HUDEP-2 (cell line): Measurements from ENCODE around the gene MMAA.
"Not testable (repeated sequence)": the region's sequence is repeated elsewhere in the genome, so short reads cannot be mapped to it uniquely, and the experiment has no call there.

Source experiments
- DNase-seq, 76 experiments: peaks; one replicate each; lab custom pipeline; 2025; ENCODE audit not compliant: unreplicated experiment in 76 of 76; lab: John Stamatoyannopoulos, UW

MMAA gene

GRCh38 chr4:145626623-145626982, 7.4 kb downstream of the MMAA start:
- DNase-seq = no peak

GRCh38 chr4:145635117-145635516, 15.9 kb downstream of the MMAA start:
- no peak for DNase-seq

- no peak for DNase-seq
Observed at GRCh38 chr4:145635630-145636029, 16.4 kb downstream of the MMAA start.

GRCh38 chr4:145639186-145639698, 20.1 kb downstream of the MMAA start:
- DNase-seq = no peak

- not testable (repeated sequence) for DNase-seq
Observed at GRCh38 chr4:145640236-145640635, 21.1 kb downstream of the MMAA start.

- no peak for DNase-seq
Observed at GRCh38 chr4:145643295-145643694, 24.1 kb downstream of the MMAA start.

- DNase-seq = no peak
Observed at GRCh38 chr4:145644699-145645098, 25.5 kb downstream of the MMAA start.

- no peak for DNase-seq
Observed at GRCh38 chr4:145656156-145656555, 37.0 kb downstream of the MMAA start.

- no peak for DNase-seq
Observed at GRCh38 chr4:145660064-145660463, 40.9 kb downstream of the MMAA start.

GRCh38 chr4:145663194-145663593, 44.0 kb downstream of the MMAA start:
- DNase-seq = no peak

GRCh38 chr4:145665773-145666172, 46.6 kb downstream of the MMAA start:
- no peak for DNase-seq

- DNase-seq = no peak
Observed at GRCh38 chr4:145670422-145670821, 51.2 kb downstream of the MMAA start.

- no peak for DNase-seq
Observed at GRCh38 chr4:145679520-145679919, 60.3 kb downstream of the MMAA start.

GRCh38 chr4:145679991-145680455, 60.8 kb downstream of the MMAA start, which contains the start of gene C4orf51:
Gene C4orf51 (plus strand): TSS chr4:145680146. CDS start chr4:145680204, 58 bp downstream.
- DNase-seq = no peak

- no peak for DNase-seq
Observed at GRCh38 chr4:145680902-145681301, 61.7 kb downstream of the MMAA start.

- no peak for DNase-seq
Observed at GRCh38 chr4:145681518-145681917, 62.3 kb downstream of the MMAA start.

- DNase-seq = no peak
Observed at GRCh38 chr4:145681956-145682355, 62.8 kb downstream of the MMAA start.

GRCh38 chr4:145686991-145687390, 67.8 kb downstream of the MMAA start:
- no peak for DNase-seq

GRCh38 chr4:145690610-145691009, 71.4 kb downstream of the MMAA start:
- no peak for DNase-seq

- DNase-seq = not testable (repeated sequence)
Observed at GRCh38 chr4:145691416-145691815, 72.2 kb downstream of the MMAA start.

GRCh38 chr4:145694929-145695328, 75.7 kb downstream of the MMAA start:
- no peak for DNase-seq

- DNase-seq = no peak
Observed at GRCh38 chr4:145697332-145697731, 78.1 kb downstream of the MMAA start.

- no peak for DNase-seq
Observed at GRCh38 chr4:145698507-145698906, 79.3 kb downstream of the MMAA start.
